IMR-90 (cell line): ENCODE measurements around the gene TPI1. TPM values are rescaled to one million over a fixed set of nuclear protein-coding genes. Genes with fewer than 3 reads are reported as not detected.

ENCODE experiments used
- ATAC-seq: fragments of 200-7000 bp; cut with Tn5 transposase; 2 replicates; pipeline ENCODE4 v1.9.1; 2020; ENCODE audit warnings: low read depth, mild to moderate bottlenecking, moderate library complexity
- BruUV-seq: library from RNA; stranded (reverse); fragments of 400-500 nt; replicated peaks from 2 replicates; lab custom pipeline; 2021; lab: Mats Ljungman, UMichigan
- CTCF ChIA-PET: fragments of 300-600 bp; formaldehyde crosslinking; extraction: SDS; loops from one replicate; lab custom pipeline; 2021; ENCODE audit warnings: antibody characterized with exemption; lab: Yijun Ruan, JAX
- POLR2A ChIA-PET: fragments of 300-600 bp; sonication (Branson Sonifier 250); formaldehyde crosslinking; loops from one replicate; lab custom pipeline; 2022; ENCODE audit warnings: antibody characterized with exemption; ENCODE audit not compliant: unreplicated experiment; lab: Charles Lee
- DNase-seq: peaks from one replicate; pipeline ENCODE4 v3.0.0; 2013
- H2AFZ ChIP-seq: replicated peaks from 2 replicates; pipeline ENCODE3; 2013; ENCODE audit warnings: low read length, mild to moderate bottlenecking; ENCODE audit not compliant: poor library complexity
- H2AK5ac ChIP-seq: 2 replicates; pipeline ENCODE4 v1.6.1; 2013; ENCODE audit warnings: low read depth, low read length, inconsistent platforms
- H2AK9ac ChIP-seq: replicated peaks from 2 replicates; pipeline ENCODE3; 2013; ENCODE audit warnings: mild to moderate bottlenecking, low read depth, low read length, moderate library complexity; ENCODE audit not compliant: poor library complexity
- H2BK120ac ChIP-seq: 2 replicates; pipeline ENCODE4 v1.6.1; 2013; ENCODE audit warnings: low read depth, low read length, inconsistent platforms
- H2BK15ac ChIP-seq: 3 replicates; pipeline ENCODE4 v1.6.1; 2013; ENCODE audit warnings: low read depth, low read length, inconsistent platforms
- H2BK20ac ChIP-seq: 2 replicates; pipeline ENCODE4 v1.6.1; 2013; ENCODE audit warnings: low read depth, mild to moderate bottlenecking, inconsistent platforms, low read length, moderate library complexity
- H2BK5ac ChIP-seq: 2 replicates; pipeline ENCODE4 v1.6.1; 2013; ENCODE audit warnings: mild to moderate bottlenecking, low read depth, low read length, inconsistent platforms; ENCODE audit not compliant: poor library complexity, severe bottlenecking
- H3K14ac ChIP-seq: replicated peaks from 2 replicates; pipeline ENCODE4 v1.6.1; 2013; ENCODE audit warnings: low read depth, low read length, inconsistent platforms
- H3K18ac ChIP-seq: 2 replicates; pipeline ENCODE4 v1.6.1; 2013; ENCODE audit warnings: low read depth, low read length, control low read depth
- H3K23ac ChIP-seq: 2 replicates; pipeline ENCODE4 v1.6.1; 2013; ENCODE audit warnings: low read depth, low read length, inconsistent platforms
- H3K27ac ChIP-seq: 2 replicates; pipeline ENCODE4 v1.5.1; 2013; ENCODE audit warnings: mild to moderate bottlenecking, control low read depth, low read length; ENCODE audit not compliant: insufficient read depth
- H3K27me3 ChIP-seq: 2 replicates; pipeline ENCODE4 v1.6.1; 2013; ENCODE audit warnings: low read length; ENCODE audit not compliant: control insufficient read depth, insufficient read depth
- H3K36me3 ChIP-seq: 2 replicates; pipeline ENCODE4 v1.6.1; 2013; ENCODE audit warnings: low read length, mixed read lengths; ENCODE audit not compliant: control insufficient read depth, insufficient read depth
- H3K4ac ChIP-seq: 2 replicates; pipeline ENCODE4 v1.6.1; 2013; ENCODE audit warnings: low read depth, low read length, inconsistent platforms
- H3K4me1 ChIP-seq: 2 replicates; pipeline ENCODE4 v1.6.1; 2013; ENCODE audit warnings: low read length, mixed read lengths; ENCODE audit not compliant: control insufficient read depth, insufficient read depth
- H3K4me2 ChIP-seq: 2 replicates; pipeline ENCODE4 v1.6.1; 2013; ENCODE audit warnings: low read depth, mild to moderate bottlenecking, control low read depth, low read length, moderate library complexity
- H3K4me3 ChIP-seq: 2 replicates; pipeline ENCODE4 v1.5.1; 2013; ENCODE audit warnings: low read depth, mild to moderate bottlenecking, control low read depth, low read length, moderate library complexity; ENCODE audit not compliant: insufficient read depth
- H3K56ac ChIP-seq: 2 replicates; pipeline ENCODE4 v1.6.1; 2013; ENCODE audit warnings: low read length, inconsistent platforms; ENCODE audit not compliant: insufficient read depth; ENCODE audit errors: extremely low read depth
- H3K79me1 ChIP-seq, 2 experiments: 2 replicates each; pipeline ENCODE4 v1.6.1; 2013; ENCODE audit warnings: low read length in 2 of 2, inconsistent platforms in 1 of 2, low read depth in 1 of 2
- H3K9ac ChIP-seq: 2 replicates; pipeline ENCODE4 v1.6.1; 2013; ENCODE audit warnings: low read depth, low read length, control low read depth
- H3K9me1 ChIP-seq: 2 replicates; pipeline ENCODE4 v1.6.1; 2013; ENCODE audit warnings: low read length, inconsistent platforms; ENCODE audit not compliant: insufficient read depth
- H3K9me3 ChIP-seq: 2 replicates; pipeline ENCODE4 v1.6.1; 2013; ENCODE audit warnings: low read length; ENCODE audit not compliant: control insufficient read depth, insufficient read depth
- H4K20me1 ChIP-seq: 2 replicates; pipeline ENCODE4 v1.6.1; 2013; ENCODE audit warnings: low read length, inconsistent platforms; ENCODE audit not compliant: insufficient read depth
- H4K5ac ChIP-seq: 2 replicates; pipeline ENCODE4 v1.6.1; 2013; ENCODE audit warnings: mild to moderate bottlenecking, low read depth, low read length, control low read depth
- H4K8ac ChIP-seq, 2 experiments: 2 replicates each; pipeline ENCODE4 v1.6.1; 2013; ENCODE audit warnings: low read depth in 2 of 2, low read length in 2 of 2, control low read depth in 1 of 2, inconsistent platforms in 1 of 2
- H4K91ac ChIP-seq: 2 replicates; pipeline ENCODE4 v1.6.1; 2013; ENCODE audit warnings: low read depth, low read length, inconsistent platforms; ENCODE audit not compliant: insufficient read depth
- CTCF ChIP-seq: conservative IDR thresholded peaks from 2 replicates; pipeline ENCODE4 v1.5.1; 2012; ENCODE audit warnings: mild to moderate bottlenecking, low read depth, low read length, improper control_type of control experiment
- WGBS, 2 experiments: methylation state at CpG; one replicate each; pipeline versions ENCODE4 v1.1.5 to v1.1.7; 2013; ENCODE audit warnings: missing lambda C conversion rate in 2 of 2; ENCODE audit not compliant: insufficient read length in 1 of 2; ENCODE audit errors: extremely low coverage in 2 of 2; 5-methylcytosine and 5-hydroxymethylcytosine counted together
- dilution Hi-C: fragments of 300-500 bp; cut with HindIII; formaldehyde crosslinking; loops from one replicate; pipeline ENCODE4 v1.14.3; 2018; ENCODE audit warnings: low sequenced_read_pairs; ENCODE audit not compliant: unreplicated experiment
- in situ Hi-C: fragments of 300-500 bp; cut with MboI; formaldehyde crosslinking; loops from 3 replicates; pipeline ENCODE4 v1.14.3; 2019; ENCODE audit warnings: low sequenced_read_pairs, inconsistent platforms, mixed read lengths
- intact Hi-C: fragments of 100-400 bp; cut with micrococcal nuclease; formaldehyde crosslinking; loops from 2 replicates; pipeline ENCODE4 v1.10.0; 2022
- polyA plus RNA-seq, 3 experiments: library from polyadenylated mRNA; depleted of rRNA; stranded (reverse); fragments of >200 nt; gene quantifications; 2 replicates each; pipeline ENCODE4 v1.2.3, GENCODE V29; 2012; ENCODE audit warnings: low replicate concordance in 1 of 3
- total RNA-seq: library from RNA; depleted of rRNA; stranded (reverse); fragments of >200 nt; gene quantifications from 2 replicates; pipeline ENCODE4 v1.2.3, GENCODE V29; 2012

The TPI1 gene
- total and polyA plus RNA-seq, 2 of the 4 experiments (the other 2 are of a cell fraction), result 1,995 to 2,176 TPM

DNA sequence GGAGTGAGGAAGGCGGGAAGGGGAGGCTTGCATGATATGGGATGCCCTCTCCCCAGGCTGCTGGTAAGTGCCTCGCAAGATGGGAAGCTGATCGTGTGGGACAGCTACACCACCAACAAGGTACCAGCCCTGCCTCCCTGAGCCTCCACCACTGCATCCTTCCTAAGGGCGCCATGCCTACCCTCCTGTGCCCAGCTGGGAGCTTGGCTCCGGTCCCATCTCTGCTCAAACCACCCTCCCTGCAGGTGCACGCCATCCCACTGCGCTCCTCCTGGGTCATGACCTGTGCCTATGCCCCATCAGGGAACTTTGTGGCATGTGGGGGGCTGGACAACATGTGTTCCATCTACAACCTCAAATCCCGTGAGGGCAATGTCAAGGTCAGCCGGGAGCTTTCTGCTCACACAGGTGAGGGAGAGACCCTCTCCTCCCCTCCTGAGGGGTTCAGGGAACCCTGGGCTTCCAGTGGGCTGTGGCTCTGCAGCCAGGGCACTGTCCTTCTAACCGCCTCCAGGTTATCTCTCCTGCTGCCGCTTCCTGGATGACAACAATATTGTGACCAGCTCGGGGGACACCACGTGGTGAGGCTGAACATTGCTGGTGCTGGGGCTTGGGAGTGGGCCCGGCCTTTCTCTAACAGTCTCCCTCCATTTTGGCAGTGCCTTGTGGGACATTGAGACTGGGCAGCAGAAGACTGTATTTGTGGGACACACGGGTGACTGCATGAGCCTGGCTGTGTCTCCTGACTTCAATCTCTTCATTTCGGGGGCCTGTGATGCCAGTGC is 24.0 kb upstream of the TPI1 start:
- 80% methylated on average over 2 of the region's 16 CpGs; no CpG with 5 or more reads in 1 of the 2 experiments for WGBS, 2 experiments
- H3K4me2 ChIP-seq, result no peak overlapping the region
- no peak overlapping the region for H4K91ac ChIP-seq
- no peaks in the 10 kb centered on the region for H3K9me3 ChIP-seq
- H3K27ac ChIP-seq, result no peak overlapping the region
- intact Hi-C loops (no loop called here), in situ Hi-C loops (no loop called here), dilution Hi-C loops (no loop called here)
- no peak overlapping the region for H3K9ac ChIP-seq
- ChIA-PET POLR2A (interaction anchor here (1.1 kb wide), 1 partner anchor 9 kb away, joined by 3 read pairs; no protein-coding TSS in a partner anchor), CTCF (interaction anchor here (0.6 to 0.9 kb wide), 2 partner anchors 7 to 8 kb away, joined by 3 to 6 read pairs; partner anchors contain the start of gene USP5)
- no peak overlapping the region for H2AK5ac ChIP-seq
- H2AK9ac ChIP-seq, result no peak overlapping the region
- no peak overlapping the region for H3K4me3 ChIP-seq
- H3K4me1 ChIP-seq, result no peaks in the 10 kb centered on the region
- H3K14ac ChIP-seq, result no peak overlapping the region
- ATAC-seq (no peak), DNase-seq (no peak)
- no peak overlapping the region for H3K23ac ChIP-seq
- no peak for TF ChIP-seq CTCF
- H2BK15ac ChIP-seq, result no peak overlapping the region
- no peaks in the 10 kb centered on the region for H3K27me3 ChIP-seq
- H2BK5ac ChIP-seq, result no peak overlapping the region
- peaks cover 6 to 13% of the 10 kb centered on the region in 2 experiments; a peak in 3 of 4 replicates for H3K79me1 ChIP-seq
- H3K9me1 ChIP-seq, result no peaks in the 10 kb centered on the region
- peaks cover 71% of the 10 kb centered on the region for H3K36me3 ChIP-seq
- no peak overlapping the region for H2BK120ac ChIP-seq
- H3K56ac ChIP-seq, result no peak overlapping the region
- H2AFZ ChIP-seq, result no peak overlapping the region
- BruUV-seq, result no TSS peak
- no peak overlapping the region for H2BK20ac ChIP-seq
- no peaks in the 10 kb centered on the region; the same call in 1 of the 2 replicates for H4K20me1 ChIP-seq
- no peak overlapping the region for H4K8ac ChIP-seq
- H3K4ac ChIP-seq, result no peak overlapping the region
- H4K5ac ChIP-seq, result no peak overlapping the region
- no peak overlapping the region for H3K18ac ChIP-seq
